GM18861 (cell line): ENCODE results near the gene PRKCZ.
"Not testable (repeated sequence)": the region's sequence is repeated elsewhere in the genome, so short reads cannot be mapped to it uniquely, and the experiment has no call there.

Experiments used
- ATAC-seq: cut with Tn5 transposase; IDR thresholded peaks from one replicate; pipeline ENCODE4 v1.9.1; 2021; ENCODE audit not compliant: unreplicated experiment

PRKCZ gene

GRCh38 chr1:2082064-2082463 lies 31.9 kb downstream of the PRKCZ start:
- no peak for ATAC-seq

DNA sequence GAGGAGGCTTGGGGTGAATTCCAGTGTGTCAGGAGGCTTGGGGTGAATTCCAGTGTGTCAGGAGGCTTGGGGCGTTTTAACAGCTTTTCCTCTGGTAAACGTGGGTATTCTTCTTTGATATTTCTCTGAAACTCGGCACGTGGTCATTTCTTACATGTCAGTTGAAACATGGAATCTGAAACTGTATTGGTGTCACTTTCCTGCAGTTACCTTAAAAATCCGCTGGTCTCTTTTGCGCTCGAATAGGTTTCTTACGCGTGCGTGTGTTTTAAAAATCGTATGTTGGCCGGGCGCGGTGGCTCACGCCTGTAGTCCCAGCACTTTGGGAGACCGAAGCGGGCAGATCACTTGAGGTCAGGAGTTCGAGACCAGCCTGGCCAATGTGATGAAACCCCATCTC lies 33.5 kb downstream of the PRKCZ start:
- ATAC-seq: no peak

- no peak for ATAC-seq
Measured at GRCh38 chr1:2084306-2084705, 34.1 kb downstream of the PRKCZ start.

DNA sequence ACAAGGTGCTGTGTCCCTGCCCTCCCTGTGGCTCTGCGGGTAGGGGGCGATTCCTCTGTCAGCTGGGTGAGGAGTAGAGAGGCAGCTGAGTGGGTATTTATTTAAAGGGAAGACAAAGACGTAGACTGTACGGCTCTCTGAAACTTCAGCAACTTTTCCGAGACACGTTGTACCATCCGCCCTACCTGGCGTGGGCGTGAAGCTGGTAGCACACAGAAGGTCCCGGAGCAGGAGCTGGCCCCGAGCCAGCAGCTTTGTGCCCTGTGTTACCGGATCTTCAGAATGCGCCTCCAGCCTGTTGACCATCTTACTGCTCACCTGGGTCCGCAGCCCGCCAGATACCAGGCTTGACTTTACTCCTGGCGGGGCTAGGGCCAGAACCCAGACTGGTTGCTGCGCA lies 34.9 kb downstream of the PRKCZ start:
- no peak for ATAC-seq

DNA sequence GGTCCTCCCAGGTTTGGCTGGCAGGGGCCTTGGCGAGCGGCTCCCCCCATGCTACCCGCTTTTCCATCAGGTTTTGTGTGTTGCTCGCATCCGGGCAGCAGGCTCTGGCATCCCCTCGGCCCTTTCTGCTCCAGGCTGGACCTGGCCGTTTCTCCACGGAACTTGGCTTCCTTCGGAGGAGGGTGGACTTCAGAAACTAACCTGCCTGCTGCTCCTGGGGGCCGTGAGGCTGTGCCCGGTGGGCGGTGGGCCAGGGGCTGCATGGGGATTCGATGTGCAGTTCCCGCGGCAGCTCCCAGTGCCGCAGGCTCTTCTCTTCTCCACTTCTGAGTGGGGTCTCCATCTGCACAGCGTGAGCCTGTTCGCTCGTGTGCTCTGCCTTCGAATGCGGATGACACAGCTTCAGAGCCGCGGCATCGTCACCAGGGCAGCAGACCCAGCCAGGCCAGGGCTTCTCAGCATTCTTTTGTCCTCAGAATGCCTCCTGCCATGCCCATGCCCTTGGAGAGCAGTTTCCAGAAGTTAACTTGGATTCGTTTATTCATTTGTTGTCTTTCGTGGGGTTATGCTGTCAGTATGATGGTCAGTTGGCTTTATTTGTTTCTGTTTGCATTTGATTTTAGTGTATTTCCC lies 36.4 kb downstream of the PRKCZ start:
- ATAC-seq: no peak

GRCh38 chr1:2087766-2088165 lies 37.6 kb downstream of the PRKCZ start:
- ATAC-seq: no peak

DNA sequence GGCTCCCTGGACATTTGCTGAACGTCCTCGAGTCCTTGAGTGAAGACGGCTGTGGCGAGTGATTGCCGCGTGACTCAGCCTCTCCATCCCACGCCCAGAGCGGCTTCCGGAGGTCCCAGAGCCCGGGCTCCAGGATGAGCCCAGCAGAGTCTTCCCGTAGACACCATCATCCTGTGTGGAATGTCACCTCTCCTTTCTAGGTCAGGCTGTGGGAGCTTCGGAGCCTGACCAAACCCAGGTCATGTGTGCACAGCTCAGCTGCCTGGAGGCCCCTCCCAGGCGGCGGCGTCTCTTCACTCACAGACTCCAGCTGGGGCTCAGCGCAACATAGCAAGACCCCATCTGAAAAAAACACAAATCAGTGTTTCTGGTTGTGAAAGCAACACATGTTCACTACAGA lies 38.2 kb downstream of the PRKCZ start:
- no peak for ATAC-seq

- no peak for ATAC-seq
Measured at GRCh38 chr1:2089051-2089450, 38.8 kb downstream of the PRKCZ start.

- ATAC-seq: no peak
Measured at GRCh38 chr1:2090216-2090890, 40.1 kb downstream of the PRKCZ start.

DNA sequence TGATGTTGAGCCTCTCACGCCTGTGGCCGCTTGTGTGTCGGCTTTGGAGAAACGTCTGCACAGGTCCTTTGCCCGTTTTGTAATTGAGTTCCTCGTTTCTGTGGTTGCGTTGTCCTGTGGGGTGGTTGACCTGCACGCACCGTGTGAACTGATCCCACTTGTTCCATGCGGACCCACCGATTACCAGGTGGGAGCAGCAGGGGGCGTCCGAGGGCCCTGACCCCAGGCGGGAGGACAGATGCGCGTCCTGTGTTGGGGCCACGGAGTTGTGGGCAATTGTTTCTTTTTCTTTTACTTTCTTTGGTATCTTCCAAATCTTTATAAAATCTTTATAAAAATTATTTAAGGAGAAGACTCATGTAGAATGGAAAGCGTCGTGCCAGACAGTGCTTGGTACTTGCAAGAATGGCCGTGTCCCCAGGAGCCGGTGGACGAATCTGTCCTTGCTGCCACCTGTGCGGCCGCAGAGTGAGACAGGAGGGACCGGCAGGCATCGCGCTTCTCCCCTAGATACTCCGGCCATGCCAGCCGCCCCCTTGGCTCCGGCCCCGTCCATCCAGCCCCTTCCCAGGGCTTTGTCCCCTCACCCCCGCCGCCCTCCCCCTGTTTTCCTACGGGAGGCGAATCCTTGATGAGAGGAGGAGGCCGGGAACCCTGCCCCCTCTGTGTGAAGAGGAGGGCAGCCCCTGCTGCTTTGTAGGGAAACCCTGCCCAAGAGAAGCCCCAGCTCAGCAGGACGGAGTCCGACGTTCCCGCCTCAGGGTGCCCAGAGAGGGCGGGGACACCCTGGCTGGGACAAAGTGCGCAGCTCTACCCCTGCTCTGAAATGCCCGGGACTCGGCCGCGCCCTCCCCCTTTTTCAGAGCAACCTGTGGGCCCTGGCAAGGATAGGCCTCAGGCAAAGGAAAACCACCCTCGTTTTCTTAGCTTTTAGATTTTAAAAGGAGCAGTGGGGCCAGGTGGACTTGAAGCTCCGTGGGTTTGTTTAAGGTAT lies 41.7 kb downstream of the PRKCZ start:
- ATAC-seq: no peak

DNA sequence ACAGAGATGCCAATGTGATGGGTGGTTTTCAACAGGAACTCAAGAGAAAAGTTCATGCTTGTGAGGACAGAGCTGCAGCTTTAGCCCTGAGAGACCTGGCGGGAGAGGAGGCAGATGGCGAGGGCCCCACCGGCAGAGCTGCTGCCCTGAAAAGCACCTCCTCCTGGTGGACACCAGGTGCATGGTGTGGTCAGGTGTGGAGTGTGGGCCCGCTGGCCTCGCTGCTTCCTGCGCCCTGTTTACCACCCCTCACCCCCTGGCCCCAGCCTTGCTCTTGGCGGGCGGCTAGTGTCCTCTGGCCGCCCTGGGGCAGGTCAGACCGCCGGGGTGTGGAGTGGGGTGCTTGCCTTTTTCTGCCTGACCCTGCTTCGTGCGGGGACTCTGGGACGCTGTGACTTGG lies 42.8 kb downstream of the PRKCZ start:
- ATAC-seq: no peak

DNA sequence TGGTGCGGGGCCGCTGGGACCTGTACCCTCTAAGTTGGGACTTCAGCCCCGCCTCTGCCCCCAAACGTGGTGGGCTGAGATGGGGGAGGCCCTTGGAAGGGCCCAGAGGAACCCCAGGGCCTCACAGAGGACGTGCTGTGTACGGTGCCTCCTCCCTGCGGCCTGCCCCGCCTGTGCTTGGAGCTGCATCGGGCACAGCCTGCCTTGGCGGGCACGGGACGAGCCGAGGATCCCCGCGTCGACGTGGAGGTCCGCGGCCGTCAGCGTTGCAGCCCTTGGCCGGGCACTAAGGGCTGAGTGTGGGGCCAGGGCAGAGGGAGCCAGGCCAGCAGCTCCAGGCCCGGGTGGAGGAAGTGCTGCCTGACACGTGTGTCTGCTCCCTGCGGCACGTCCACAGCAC lies 43.4 kb downstream of the PRKCZ start:
- no peak for ATAC-seq

DNA sequence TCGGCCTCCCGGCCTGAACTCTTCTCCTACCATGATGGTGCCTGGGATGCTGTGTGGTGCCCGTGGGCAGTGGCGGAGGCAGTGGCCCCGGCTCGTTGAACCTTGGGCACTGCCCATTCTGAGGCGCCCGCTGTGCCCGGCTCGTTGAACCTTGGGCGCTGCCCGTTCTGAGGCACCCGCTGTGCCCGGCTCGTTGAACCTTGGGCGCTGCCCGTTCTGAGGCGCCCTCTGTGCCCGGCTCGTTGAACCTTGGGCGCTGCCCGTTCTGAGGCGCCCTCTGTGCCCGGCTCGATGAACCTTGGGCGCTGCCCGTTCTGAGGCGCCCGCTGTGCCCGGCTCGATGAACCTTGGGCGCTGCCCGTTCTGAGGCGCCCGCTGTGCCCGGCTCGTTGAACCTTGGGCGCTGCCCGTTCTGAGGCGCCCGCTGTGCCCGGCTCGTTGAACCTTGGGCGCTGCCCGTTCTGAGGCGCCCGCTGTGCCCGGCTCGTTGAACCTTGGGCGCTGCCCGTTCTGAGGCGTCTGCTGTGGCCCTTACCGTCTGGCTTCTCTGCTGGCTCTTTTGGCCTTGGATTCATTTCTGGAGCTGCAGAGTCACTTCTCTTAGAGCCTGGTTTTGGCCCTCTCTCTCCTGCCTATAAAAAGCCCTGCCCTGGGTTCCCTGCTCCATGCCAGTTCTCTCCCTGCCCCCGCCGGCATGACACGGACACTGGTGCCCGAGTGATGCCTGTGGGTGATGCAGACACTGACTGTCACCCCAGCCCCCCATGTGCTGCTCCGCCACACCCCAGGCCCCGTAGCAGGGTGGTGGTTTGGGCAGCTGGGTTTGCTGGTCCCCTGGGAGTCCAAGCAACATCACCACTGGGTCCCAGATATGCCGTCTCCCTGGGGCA lies 44.3 kb downstream of the PRKCZ start:
- ATAC-seq: not testable (repeated sequence)

DNA sequence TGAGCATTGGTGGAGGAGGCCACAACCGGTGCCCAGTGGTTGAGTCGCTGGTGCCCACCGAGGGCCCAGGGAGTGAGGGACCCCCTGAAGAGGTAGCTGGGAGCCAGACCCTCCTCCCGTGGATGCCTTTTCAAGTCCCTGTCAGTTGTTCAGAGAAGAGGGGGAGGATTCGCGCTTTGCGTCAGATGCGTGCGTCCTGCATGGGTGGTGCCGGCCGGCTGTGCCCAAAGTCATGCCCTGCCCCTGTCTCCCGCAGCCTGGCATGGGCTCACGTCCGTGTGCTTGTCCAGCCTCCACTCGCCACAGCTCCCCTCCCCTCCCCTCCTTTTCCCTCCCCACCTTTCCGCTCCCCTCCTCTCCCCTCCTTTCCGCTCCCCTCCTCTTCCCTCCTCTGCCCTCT lies 45.2 kb downstream of the PRKCZ start:
- no peak for ATAC-seq

GRCh38 chr1:2095981-2096736 lies 45.9 kb downstream of the PRKCZ start:
- ATAC-seq: no peak

- ATAC-seq: no peak
Measured at GRCh38 chr1:2097386-2098300, 47.4 kb downstream of the PRKCZ start.

DNA sequence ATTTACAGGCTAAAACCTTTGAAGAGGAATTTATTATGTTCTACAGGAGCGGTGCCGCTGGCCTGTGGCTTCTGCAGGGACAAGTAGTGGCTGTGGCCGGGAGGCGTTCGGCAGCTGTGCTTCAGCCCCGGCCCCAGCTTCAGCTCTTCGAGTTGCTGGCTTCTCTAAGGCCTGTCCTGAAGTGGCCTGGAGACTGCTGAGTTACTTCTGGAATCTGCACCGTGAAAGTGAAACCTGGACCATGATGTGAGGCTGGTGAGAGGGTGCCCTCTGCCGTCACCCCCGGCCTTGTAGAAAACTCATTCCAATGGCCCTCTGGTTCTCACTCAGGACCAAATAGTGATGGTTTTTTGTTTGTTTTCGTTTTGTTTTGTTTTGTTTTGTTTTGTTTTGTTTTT lies 48.1 kb downstream of the PRKCZ start:
- no peak for ATAC-seq

GRCh38 chr1:2098839-2099785 lies 48.9 kb downstream of the PRKCZ start:
- ATAC-seq: no peak
